ENCODE measurements around the gene IFITM2.
"Not testable (repeated sequence)": the region's sequence is repeated elsewhere in the genome, so short reads cannot be mapped to it uniquely, and the experiment has no call there.

Gene IFITM2

GRCh38 chr11:324156-324555 lies 16.5 kb downstream of the IFITM2 start:
- H3F3A ChIP-seq (ENCODE audit: low read depth): peaks cover 18% of the 10 kb centered on the region
- H3K4me3 ChIP-seq (ENCODE audit: low read length, poor library complexity, severe bottlenecking): peak overlapping the region; percentile 64
- H3K9me2 ChIP-seq (replicated peaks; ENCODE audit: low read depth, low read length): no peaks in the 10 kb centered on the region
- no peaks in the 10 kb centered on the region for H4K20me1 ChIP-seq (ENCODE audit: insufficient read depth, low read length, poor library complexity, severe bottlenecking)
- H3K36me3 ChIP-seq (ENCODE audit: insufficient read depth, low read length): no peaks in the 10 kb centered on the region
- H3K9ac ChIP-seq (ENCODE audit: low read depth, low read length, poor library complexity, severe bottlenecking): peak overlapping the region; percentile 78
- TF ChIP-seq EZH2phosphoT487 (IDR thresholded peaks at IDR 0.05; ENCODE audit: borderline replicate concordance) (no peak), CTCF (conservative IDR thresholded peaks at IDR 0.05; ENCODE audit: low read length) (no peak)
- no peaks in the 10 kb centered on the region for H3K9me3 ChIP-seq (ENCODE audit: insufficient read depth, low read depth, low read length)
- H3K4me2 ChIP-seq (ENCODE audit: low read depth, low read length, poor library complexity, severe bottlenecking): peak overlapping the region; percentile 74
- no peak overlapping the region for H2AFZ ChIP-seq (ENCODE audit: low read length)
- H3K27me3 ChIP-seq (ENCODE audit: insufficient read depth, low read length, poor library complexity, severe bottlenecking): no peaks in the 10 kb centered on the region
- H3K79me2 ChIP-seq (ENCODE audit: insufficient read depth, low read length): peaks cover 46% of the 10 kb centered on the region
- H3K4me1 ChIP-seq (ENCODE audit: insufficient read depth, low read length, poor library complexity, severe bottlenecking): peaks cover 66% of the 10 kb centered on the region

GRCh38 chr11:324593-325517 lies 17.2 kb downstream of the IFITM2 start:
- not testable (repeated sequence) for H4K20me1 ChIP-seq (ENCODE audit: insufficient read depth, low read length, poor library complexity, severe bottlenecking); H3K9me2 ChIP-seq (replicated peaks; ENCODE audit: low read depth, low read length); H3K36me3 ChIP-seq (ENCODE audit: insufficient read depth, low read length); H3K27me3 ChIP-seq (ENCODE audit: insufficient read depth, low read length, poor library complexity, severe bottlenecking); H2AFZ ChIP-seq (ENCODE audit: low read length); H3K9me3 ChIP-seq (ENCODE audit: insufficient read depth, low read depth, low read length)
- Histone ChIP-seq H3F3A (ENCODE audit: low read depth) (peaks cover 22% of the 10 kb centered on the region), H3K4me1 (ENCODE audit: insufficient read depth, low read length, poor library complexity, severe bottlenecking) (peaks cover 64% of the 10 kb centered on the region), H3K4me2 (ENCODE audit: low read depth, low read length, poor library complexity, severe bottlenecking) (peak overlapping the region; percentile 85), H3K9ac (ENCODE audit: low read depth, low read length, poor library complexity, severe bottlenecking) (peak overlapping the region; percentile 78), H3K79me2 (ENCODE audit: insufficient read depth, low read length) (peaks cover 41% of the 10 kb centered on the region), H3K4me3 (ENCODE audit: low read length, poor library complexity, severe bottlenecking) (peak overlapping the region; percentile 64)

GRCh38 chr11:325796-326591 lies 18.4 kb downstream of the IFITM2 start:
- H3K4me1 ChIP-seq (ENCODE audit: insufficient read depth, low read length, poor library complexity, severe bottlenecking): peaks cover 68% of the 10 kb centered on the region
- H3K9me2 ChIP-seq (replicated peaks; ENCODE audit: low read depth, low read length): no peaks in the 10 kb centered on the region
- no peaks in the 10 kb centered on the region for H3K9me3 ChIP-seq (ENCODE audit: insufficient read depth, low read depth, low read length)
- peaks cover 41% of the 10 kb centered on the region for H3K79me2 ChIP-seq (ENCODE audit: insufficient read depth, low read length)
- peak overlapping the region; percentile 85 for H3K4me2 ChIP-seq (ENCODE audit: low read depth, low read length, poor library complexity, severe bottlenecking)
- peak overlapping the region; percentile 87 for H3K9ac ChIP-seq (ENCODE audit: low read depth, low read length, poor library complexity, severe bottlenecking)
- H3F3A ChIP-seq (ENCODE audit: low read depth): peaks cover 31% of the 10 kb centered on the region
- peak overlapping the region; percentile 68 for H3K4me3 ChIP-seq (ENCODE audit: low read length, poor library complexity, severe bottlenecking)
- H4K20me1 ChIP-seq (ENCODE audit: insufficient read depth, low read length, poor library complexity, severe bottlenecking): no peaks in the 10 kb centered on the region
- no peak overlapping the region for H2AFZ ChIP-seq (ENCODE audit: low read length)
- no peaks in the 10 kb centered on the region for H3K36me3 ChIP-seq (ENCODE audit: insufficient read depth, low read length)
- TF ChIP-seq EZH2phosphoT487 (IDR thresholded peaks at IDR 0.05; ENCODE audit: borderline replicate concordance): no peak
- no peak for TF ChIP-seq CTCF (conservative IDR thresholded peaks at IDR 0.05; ENCODE audit: low read length)
- H3K27me3 ChIP-seq (ENCODE audit: insufficient read depth, low read length, poor library complexity, severe bottlenecking): no peaks in the 10 kb centered on the region
